ENCODE data around the gene MEG3. TPM values are rescaled to one million over a fixed set of nuclear protein-coding genes. Genes with fewer than 3 reads are reported as not detected.

The MEG3 gene
- total and polyA plus RNA-seq, 4 donors: 21.4 to 454 (median 149) TPM

- Histone ChIP-seq H3K4me1 (ENCODE audit: control insufficient read depth in 1 of 2, insufficient read depth in 2 of 2, low read length in 2 of 2) (no peaks in the 10 kb centered on the region), H3K4me3 (ENCODE audit: low read length in 2 of 2) (no peak overlapping the region), H3K27me3 (ENCODE audit: control insufficient read depth in 1 of 2, insufficient read depth in 2 of 2, low read length in 1 of 2) (no peaks in the 10 kb centered on the region), H3K9me3 (ENCODE audit: control insufficient read depth, low read length) (no peaks in the 10 kb centered on the region), H3K36me3 (ENCODE audit: control insufficient read depth in 1 of 2, insufficient read depth in 2 of 2, low read length in 1 of 2) (no peaks in the 10 kb centered on the region), H3K27ac (ENCODE audit: low read depth in 1 of 2, low read length in 2 of 2) (no peak overlapping the region)
- no peak for ATAC-seq (ENCODE audit: low FRiP score)
- no peak for DNase-seq
- 69 to 71% methylated on average over 5 of the region's 5 CpGs for WGBS, 2 donors
- intact Hi-C loops (cut with DNase I): no loop called here
These were observed 62.9 kb downstream of the MEG3 start for GRCh38 chr14:100888789-100889315.

GRCh38 chr14:100889641-100890040 lies 63.7 kb downstream of the MEG3 start:
- peak; percentile 25 to 43 for DNase-seq
- Histone ChIP-seq H3K27me3 (ENCODE audit: control insufficient read depth in 1 of 2, insufficient read depth in 2 of 2, low read length in 1 of 2) (no peaks in the 10 kb centered on the region), H3K36me3 (ENCODE audit: control insufficient read depth in 1 of 2, insufficient read depth in 2 of 2, low read length in 1 of 2) (no peaks in the 10 kb centered on the region), H3K4me1 (ENCODE audit: control insufficient read depth in 1 of 2, insufficient read depth in 2 of 2, low read length in 2 of 2) (no peaks in the 10 kb centered on the region), H3K9me3 (ENCODE audit: control insufficient read depth, low read length) (peaks cover 1% of the 10 kb centered on the region), H3K4me3 (ENCODE audit: low read length in 2 of 2) (no peak overlapping the region), H3K27ac (ENCODE audit: low read depth in 1 of 2, low read length in 2 of 2) (no peak overlapping the region)
- intact Hi-C loops (cut with DNase I): no loop called here
- WGBS, 2 donors: 95% methylated on average over 6 of the region's 6 CpGs
- no peak for ATAC-seq (ENCODE audit: low FRiP score)

GRCh38 chr14:100890061-100890850 lies 64.3 kb downstream of the MEG3 start:
- 82% methylated on average over 8 of the region's 8 CpGs for WGBS, 2 donors
- Histone ChIP-seq H3K9me3 (ENCODE audit: control insufficient read depth, low read length) (peaks cover 1% of the 10 kb centered on the region), H3K36me3 (ENCODE audit: control insufficient read depth in 1 of 2, insufficient read depth in 2 of 2, low read length in 1 of 2) (no peaks in the 10 kb centered on the region), H3K27me3 (ENCODE audit: control insufficient read depth in 1 of 2, insufficient read depth in 2 of 2, low read length in 1 of 2) (no peaks in the 10 kb centered on the region), H3K4me1 (ENCODE audit: control insufficient read depth in 1 of 2, insufficient read depth in 2 of 2, low read length in 2 of 2) (no peaks in the 10 kb centered on the region), H3K27ac (ENCODE audit: low read depth in 1 of 2, low read length in 2 of 2) (no peak overlapping the region), H3K4me3 (ENCODE audit: low read length in 2 of 2) (no peak overlapping the region)
- intact Hi-C loops (cut with DNase I): no loop called here
- peak; percentile 35 to 47 for DNase-seq
- no peak for ATAC-seq (ENCODE audit: low FRiP score)

- H3K36me3 ChIP-seq (ENCODE audit: control insufficient read depth in 1 of 2, insufficient read depth in 2 of 2, low read length in 1 of 2): no peaks in the 10 kb centered on the region
- no peaks in the 10 kb centered on the region for H3K27me3 ChIP-seq (ENCODE audit: control insufficient read depth in 1 of 2, insufficient read depth in 2 of 2, low read length in 1 of 2)
- no peak overlapping the region for H3K4me3 ChIP-seq (ENCODE audit: low read length in 2 of 2)
- H3K4me1 ChIP-seq (ENCODE audit: control insufficient read depth in 1 of 2, insufficient read depth in 2 of 2, low read length in 2 of 2): no peaks in the 10 kb centered on the region
- ATAC-seq (ENCODE audit: low FRiP score) (no peak), DNase-seq (peak; percentile 19 to 38)
- H3K9me3 ChIP-seq (ENCODE audit: control insufficient read depth, low read length): peaks cover 1% of the 10 kb centered on the region
- H3K27ac ChIP-seq (ENCODE audit: low read depth in 1 of 2, low read length in 2 of 2): no peak overlapping the region
- intact Hi-C loops (cut with DNase I): no loop called here
- WGBS, 2 donors: 87 to 88% methylated on average over 10 of the region's 10 CpGs
These were observed 65.1 kb downstream of the MEG3 start for GRCh38 chr14:100891051-100891450.

- ATAC-seq (ENCODE audit: low FRiP score) (no peak), DNase-seq (peak; percentile 16 to 55)
- intact Hi-C loops (cut with DNase I): no loop called here
- Histone ChIP-seq H3K4me1 (ENCODE audit: control insufficient read depth in 1 of 2, insufficient read depth in 2 of 2, low read length in 2 of 2) (no peaks in the 10 kb centered on the region), H3K27me3 (ENCODE audit: control insufficient read depth in 1 of 2, insufficient read depth in 2 of 2, low read length in 1 of 2) (no peaks in the 10 kb centered on the region), H3K4me3 (ENCODE audit: low read length in 2 of 2) (no peak overlapping the region), H3K9me3 (ENCODE audit: control insufficient read depth, low read length) (peaks cover 1% of the 10 kb centered on the region), H3K36me3 (ENCODE audit: control insufficient read depth in 1 of 2, insufficient read depth in 2 of 2, low read length in 1 of 2) (no peaks in the 10 kb centered on the region), H3K27ac (ENCODE audit: low read depth in 1 of 2, low read length in 2 of 2) (no peak overlapping the region)
- whole genome bisulfite sequencing, 2 donors: 91 to 93% methylated on average over 13 of the region's 13 CpGs
These were observed 65.9 kb downstream of the MEG3 start for GRCh38 chr14:100891501-100892445.

GRCh38 chr14:100892496-100893227 lies 66.7 kb downstream of the MEG3 start:
- H3K27me3 ChIP-seq (ENCODE audit: control insufficient read depth in 1 of 2, insufficient read depth in 2 of 2, low read length in 1 of 2): no peaks in the 10 kb centered on the region
- intact Hi-C loops (cut with DNase I): no loop called here
- 80 to 84% methylated on average over 17 of the region's 17 CpGs for WGBS, 2 donors
- no peak overlapping the region for H3K27ac ChIP-seq (ENCODE audit: low read depth in 1 of 2, low read length in 2 of 2)
- no peak overlapping the region for H3K4me3 ChIP-seq (ENCODE audit: low read length in 2 of 2)
- ATAC-seq (ENCODE audit: low FRiP score) (no peak), DNase-seq (peak; percentile 10 to 24)
- no peaks in the 10 kb centered on the region for H3K4me1 ChIP-seq (ENCODE audit: control insufficient read depth in 1 of 2, insufficient read depth in 2 of 2, low read length in 2 of 2)
- peaks cover 1% of the 10 kb centered on the region for H3K9me3 ChIP-seq (ENCODE audit: control insufficient read depth, low read length)
- H3K36me3 ChIP-seq (ENCODE audit: control insufficient read depth in 1 of 2, insufficient read depth in 2 of 2, low read length in 1 of 2): no peaks in the 10 kb centered on the region

GRCh38 chr14:100893228-100893601 lies 67.3 kb downstream of the MEG3 start:
- H3K4me1 ChIP-seq (ENCODE audit: control insufficient read depth in 1 of 2, insufficient read depth in 2 of 2, low read length in 2 of 2): no peaks in the 10 kb centered on the region
- peaks cover 1% of the 10 kb centered on the region for H3K9me3 ChIP-seq (ENCODE audit: control insufficient read depth, low read length)
- H3K27ac ChIP-seq (ENCODE audit: low read depth in 1 of 2, low read length in 2 of 2): no peak overlapping the region
- no peak overlapping the region for H3K4me3 ChIP-seq (ENCODE audit: low read length in 2 of 2)
- intact Hi-C loops (cut with DNase I): no loop called here
- no peaks in the 10 kb centered on the region for H3K36me3 ChIP-seq (ENCODE audit: control insufficient read depth in 1 of 2, insufficient read depth in 2 of 2, low read length in 1 of 2)
- no peak for ATAC-seq (ENCODE audit: low FRiP score)
- peak; percentile 9 to 13 for DNase-seq
- H3K27me3 ChIP-seq (ENCODE audit: control insufficient read depth in 1 of 2, insufficient read depth in 2 of 2, low read length in 1 of 2): no peaks in the 10 kb centered on the region
- WGBS, 2 donors: 70 to 75% methylated on average over 8 of the region's 8 CpGs

GRCh38 chr14:100893760-100894159 lies 67.8 kb downstream of the MEG3 start:
- DNase-seq (peak in 1 of 2 donors; percentile 44), ATAC-seq (ENCODE audit: low FRiP score) (no peak)
- Histone ChIP-seq H3K27me3 (ENCODE audit: control insufficient read depth in 1 of 2, insufficient read depth in 2 of 2, low read length in 1 of 2) (no peaks in the 10 kb centered on the region), H3K4me3 (ENCODE audit: low read length in 2 of 2) (no peak overlapping the region), H3K36me3 (ENCODE audit: control insufficient read depth in 1 of 2, insufficient read depth in 2 of 2, low read length in 1 of 2) (no peaks in the 10 kb centered on the region), H3K27ac (ENCODE audit: low read depth in 1 of 2, low read length in 2 of 2) (no peak overlapping the region), H3K9me3 (ENCODE audit: control insufficient read depth, low read length) (peaks cover 1% of the 10 kb centered on the region), H3K4me1 (ENCODE audit: control insufficient read depth in 1 of 2, insufficient read depth in 2 of 2, low read length in 2 of 2) (no peaks in the 10 kb centered on the region)
- 89 to 91% methylated on average over 11 of the region's 11 CpGs for WGBS, 2 donors
- intact Hi-C loops (cut with DNase I): no loop called here

Measured in aorta (tissue), 5 donors.